ENCODE data around the gene FBRS.

The FBRS gene

DNA sequence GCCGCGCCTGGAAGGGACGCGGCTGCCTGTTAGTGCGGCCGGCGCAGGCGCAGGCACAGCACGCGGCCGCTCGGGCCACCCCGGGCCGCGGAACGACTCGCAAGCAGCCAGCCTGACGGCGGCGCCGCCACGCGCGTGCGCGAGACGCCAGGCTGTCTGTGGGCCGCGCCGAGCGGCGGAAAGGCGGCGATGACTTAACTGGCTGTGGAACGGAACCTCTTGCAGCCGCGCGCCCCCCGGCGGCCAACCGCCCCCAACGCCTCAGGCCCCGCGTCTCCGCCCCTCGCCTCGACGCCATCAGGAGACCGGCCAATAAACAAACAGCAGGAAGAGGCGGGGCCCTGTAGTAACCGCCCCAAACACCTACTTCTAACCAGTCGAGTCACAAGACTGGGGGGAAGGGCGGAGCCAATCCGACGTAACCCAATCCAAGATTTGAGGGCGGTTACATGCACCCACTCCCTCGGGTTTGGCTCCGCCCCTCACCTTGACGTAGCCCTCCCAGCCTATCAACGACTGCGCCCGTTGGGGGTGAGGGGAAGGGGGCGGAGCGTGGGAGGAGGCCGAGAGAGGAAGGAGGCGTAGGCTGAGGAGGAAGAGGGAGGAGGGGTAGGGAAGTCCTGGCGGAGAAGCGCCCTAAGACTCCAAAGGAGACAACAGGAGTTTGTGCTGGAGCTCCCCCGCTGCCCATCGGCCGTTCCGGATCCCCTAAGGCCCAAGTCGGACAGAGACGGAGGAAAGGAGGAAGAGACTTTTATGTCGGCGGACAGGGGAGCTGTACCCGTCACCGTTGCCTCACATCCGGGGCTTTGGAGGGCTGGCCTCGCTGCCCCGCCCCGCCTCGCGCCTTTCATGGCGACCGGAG is at the start of gene FBRS (continued):
- TF ChIP-seq OSR2 (tag by site-specific recombination; IDR thresholded peaks at IDR 0.05) (no peak), ZNF660 (tag by site-specific recombination; IDR thresholded peaks at IDR 0.05) (peak; percentile 96), ZNF10 (tag by site-specific recombination; IDR thresholded peaks at IDR 0.05) (peak; percentile 68), ZNF391 (tag by site-specific recombination; IDR thresholded peaks at IDR 0.05; ENCODE audit: borderline replicate concordance, low read depth) (no peak), KLF7 (tag by site-specific recombination; IDR thresholded peaks at IDR 0.05; ENCODE audit: borderline replicate concordance) (0 out of 2 replicates have a peak, but pooled peaks have one; percentile 55), ZNF473 (tag by site-specific recombination; IDR thresholded peaks at IDR 0.05) (no peak), ZNF341 (tag by site-specific recombination; IDR thresholded peaks at IDR 0.05; ENCODE audit: low read depth) (no peak; the same call in 1 of the 2 replicates), ZNF843 (tag by site-specific recombination; IDR thresholded peaks at IDR 0.05) (peak; percentile 36), ZNF311 (tag by site-specific recombination; IDR thresholded peaks at IDR 0.05; ENCODE audit: borderline replicate concordance) (no peak), IKZF3 (tag by site-specific recombination; IDR thresholded peaks at IDR 0.05) (no peak; the same call in 1 of the 2 replicates), ZNF701 (tag by site-specific recombination; IDR thresholded peaks at IDR 0.05) (no peak), HOXA7 (CRISPR knock-in tag; IDR thresholded peaks at IDR 0.05; ENCODE audit: borderline replicate concordance) (no peak), ZNF596 (tag by site-specific recombination; IDR thresholded peaks at IDR 0.05) (0 out of 2 replicates have a peak, but pooled peaks have one; percentile 52), BCL11B (tag by site-specific recombination; IDR thresholded peaks at IDR 0.05; ENCODE audit: low read depth) (no peak), YY2 (tag by site-specific recombination; IDR thresholded peaks at IDR 0.05) (peak; percentile 75), ZSCAN30 (tag by site-specific recombination; IDR thresholded peaks at IDR 0.05) (peak; percentile 97), WT1 (tag by site-specific recombination; IDR thresholded peaks at IDR 0.05) (peak; percentile 42; the same call in 1 of the 2 replicates), ZNF777 (tag by site-specific recombination; IDR thresholded peaks at IDR 0.05; ENCODE audit: borderline replicate concordance) (no peak), KLF8 (tag by site-specific recombination; IDR thresholded peaks at IDR 0.05) (peak; percentile 79), ZNF24 (tag by site-specific recombination; IDR thresholded peaks at IDR 0.05) (0 out of 2 replicates have a peak, but pooled peaks have one; percentile 25), ZNF629 (tag by site-specific recombination; IDR thresholded peaks at IDR 0.05) (peak; percentile 81)
- TF ChIP-seq, protein P1, sequence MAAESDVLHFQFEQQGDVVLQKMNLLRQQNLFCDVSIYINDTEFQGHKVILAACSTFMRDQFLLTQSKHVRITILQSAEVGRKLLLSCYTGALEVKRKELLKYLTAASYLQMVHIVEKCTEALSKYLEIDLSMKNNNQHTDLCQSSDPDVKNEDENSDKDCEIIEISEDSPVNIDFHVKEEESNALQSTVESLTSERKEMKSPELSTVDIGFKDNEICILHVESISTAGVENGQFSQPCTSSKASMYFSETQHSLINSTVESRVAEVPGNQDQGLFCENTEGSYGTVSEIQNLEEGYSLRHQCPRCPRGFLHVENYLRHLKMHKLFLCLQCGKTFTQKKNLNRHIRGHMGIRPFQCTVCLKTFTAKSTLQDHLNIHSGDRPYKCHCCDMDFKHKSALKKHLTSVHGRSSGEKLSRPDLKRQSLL (tag by site-specific recombination; IDR thresholded peaks at IDR 0.05) = 0 out of 2 replicates have a peak, but pooled peaks have one; percentile 9
- TF ChIP-seq, protein P2, sequence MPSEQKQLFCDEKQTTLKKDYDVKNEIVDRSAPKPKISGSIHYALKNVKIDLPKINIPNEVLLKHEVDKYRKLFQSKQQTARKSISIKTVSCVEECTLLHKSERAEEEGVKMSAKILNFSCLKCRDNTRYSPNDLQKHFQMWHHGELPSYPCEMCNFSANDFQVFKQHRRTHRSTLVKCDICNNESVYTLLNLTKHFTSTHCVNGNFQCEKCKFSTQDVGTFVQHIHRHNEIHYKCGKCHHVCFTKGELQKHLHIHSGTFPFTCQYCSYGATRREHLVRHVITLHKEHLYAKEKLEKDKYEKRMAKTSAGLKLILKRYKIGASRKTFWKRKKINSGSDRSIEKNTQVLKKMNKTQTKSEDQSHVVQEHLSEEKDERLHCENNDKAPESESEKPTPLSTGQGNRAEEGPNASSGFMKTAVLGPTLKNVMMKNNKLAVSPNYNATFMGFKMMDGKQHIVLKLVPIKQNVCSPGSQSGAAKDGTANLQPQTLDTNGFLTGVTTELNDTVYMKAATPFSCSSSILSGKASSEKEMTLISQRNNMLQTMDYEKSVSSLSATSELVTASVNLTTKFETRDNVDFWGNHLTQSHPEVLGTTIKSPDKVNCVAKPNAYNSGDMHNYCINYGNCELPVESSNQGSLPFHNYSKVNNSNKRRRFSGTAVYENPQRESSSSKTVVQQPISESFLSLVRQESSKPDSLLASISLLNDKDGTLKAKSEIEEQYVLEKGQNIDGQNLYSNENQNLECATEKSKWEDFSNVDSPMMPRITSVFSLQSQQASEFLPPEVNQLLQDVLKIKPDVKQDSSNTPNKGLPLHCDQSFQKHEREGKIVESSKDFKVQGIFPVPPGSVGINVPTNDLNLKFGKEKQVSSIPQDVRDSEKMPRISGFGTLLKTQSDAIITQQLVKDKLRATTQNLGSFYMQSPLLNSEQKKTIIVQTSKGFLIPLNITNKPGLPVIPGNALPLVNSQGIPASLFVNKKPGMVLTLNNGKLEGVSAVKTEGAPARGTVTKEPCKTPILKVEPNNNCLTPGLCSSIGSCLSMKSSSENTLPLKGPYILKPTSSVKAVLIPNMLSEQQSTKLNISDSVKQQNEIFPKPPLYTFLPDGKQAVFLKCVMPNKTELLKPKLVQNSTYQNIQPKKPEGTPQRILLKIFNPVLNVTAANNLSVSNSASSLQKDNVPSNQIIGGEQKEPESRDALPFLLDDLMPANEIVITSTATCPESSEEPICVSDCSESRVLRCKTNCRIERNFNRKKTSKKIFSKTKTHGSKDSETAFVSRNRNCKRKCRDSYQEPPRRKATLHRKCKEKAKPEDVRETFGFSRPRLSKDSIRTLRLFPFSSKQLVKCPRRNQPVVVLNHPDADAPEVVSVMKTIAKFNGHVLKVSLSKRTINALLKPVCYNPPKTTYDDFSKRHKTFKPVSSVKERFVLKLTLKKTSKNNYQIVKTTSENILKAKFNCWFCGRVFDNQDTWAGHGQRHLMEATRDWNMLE (tag by site-specific recombination; conservative IDR thresholded peaks at IDR 0.05; ENCODE audit: low read depth) = no peak
- TF ChIP-seq, protein P3, sequence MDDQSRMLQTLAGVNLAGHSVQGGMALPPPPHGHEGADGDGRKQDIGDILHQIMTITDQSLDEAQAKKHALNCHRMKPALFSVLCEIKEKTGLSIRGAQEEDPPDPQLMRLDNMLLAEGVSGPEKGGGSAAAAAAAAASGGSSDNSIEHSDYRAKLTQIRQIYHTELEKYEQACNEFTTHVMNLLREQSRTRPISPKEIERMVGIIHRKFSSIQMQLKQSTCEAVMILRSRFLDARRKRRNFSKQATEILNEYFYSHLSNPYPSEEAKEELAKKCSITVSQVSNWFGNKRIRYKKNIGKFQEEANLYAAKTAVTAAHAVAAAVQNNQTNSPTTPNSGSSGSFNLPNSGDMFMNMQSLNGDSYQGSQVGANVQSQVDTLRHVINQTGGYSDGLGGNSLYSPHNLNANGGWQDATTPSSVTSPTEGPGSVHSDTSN (CRISPR knock-in tag; IDR thresholded peaks at IDR 0.05) = peak; percentile 93
- TF ChIP-seq, protein P4, sequence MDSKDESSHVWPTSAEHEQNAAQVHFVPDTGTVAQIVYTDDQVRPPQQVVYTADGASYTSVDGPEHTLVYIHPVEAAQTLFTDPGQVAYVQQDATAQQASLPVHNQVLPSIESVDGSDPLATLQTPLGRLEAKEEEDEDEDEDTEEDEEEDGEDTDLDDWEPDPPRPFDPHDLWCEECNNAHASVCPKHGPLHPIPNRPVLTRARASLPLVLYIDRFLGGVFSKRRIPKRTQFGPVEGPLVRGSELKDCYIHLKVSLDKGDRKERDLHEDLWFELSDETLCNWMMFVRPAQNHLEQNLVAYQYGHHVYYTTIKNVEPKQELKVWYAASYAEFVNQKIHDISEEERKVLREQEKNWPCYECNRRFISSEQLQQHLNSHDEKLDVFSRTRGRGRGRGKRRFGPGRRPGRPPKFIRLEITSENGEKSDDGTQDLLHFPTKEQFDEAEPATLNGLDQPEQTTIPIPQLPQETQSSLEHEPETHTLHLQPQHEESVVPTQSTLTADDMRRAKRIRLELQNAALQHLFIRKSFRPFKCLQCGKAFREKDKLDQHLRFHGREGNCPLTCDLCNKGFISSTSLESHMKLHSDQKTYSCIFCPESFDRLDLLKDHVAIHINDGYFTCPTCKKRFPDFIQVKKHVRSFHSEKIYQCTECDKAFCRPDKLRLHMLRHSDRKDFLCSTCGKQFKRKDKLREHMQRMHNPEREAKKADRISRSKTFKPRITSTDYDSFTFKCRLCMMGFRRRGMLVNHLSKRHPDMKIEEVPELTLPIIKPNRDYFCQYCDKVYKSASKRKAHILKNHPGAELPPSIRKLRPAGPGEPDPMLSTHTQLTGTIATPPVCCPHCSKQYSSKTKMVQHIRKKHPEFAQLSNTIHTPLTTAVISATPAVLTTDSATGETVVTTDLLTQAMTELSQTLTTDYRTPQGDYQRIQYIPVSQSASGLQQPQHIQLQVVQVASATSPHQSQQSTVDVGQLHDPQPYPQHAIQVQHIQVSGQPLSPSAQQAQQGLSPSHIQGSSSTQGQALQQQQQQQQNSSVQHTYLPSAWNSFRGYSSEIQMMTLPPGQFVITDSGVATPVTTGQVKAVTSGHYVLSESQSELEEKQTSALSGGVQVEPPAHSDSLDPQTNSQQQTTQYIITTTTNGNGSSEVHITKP (tag by site-specific recombination; IDR thresholded peaks at IDR 0.05) = peak; percentile 92
- TF ChIP-seq, protein P5, sequence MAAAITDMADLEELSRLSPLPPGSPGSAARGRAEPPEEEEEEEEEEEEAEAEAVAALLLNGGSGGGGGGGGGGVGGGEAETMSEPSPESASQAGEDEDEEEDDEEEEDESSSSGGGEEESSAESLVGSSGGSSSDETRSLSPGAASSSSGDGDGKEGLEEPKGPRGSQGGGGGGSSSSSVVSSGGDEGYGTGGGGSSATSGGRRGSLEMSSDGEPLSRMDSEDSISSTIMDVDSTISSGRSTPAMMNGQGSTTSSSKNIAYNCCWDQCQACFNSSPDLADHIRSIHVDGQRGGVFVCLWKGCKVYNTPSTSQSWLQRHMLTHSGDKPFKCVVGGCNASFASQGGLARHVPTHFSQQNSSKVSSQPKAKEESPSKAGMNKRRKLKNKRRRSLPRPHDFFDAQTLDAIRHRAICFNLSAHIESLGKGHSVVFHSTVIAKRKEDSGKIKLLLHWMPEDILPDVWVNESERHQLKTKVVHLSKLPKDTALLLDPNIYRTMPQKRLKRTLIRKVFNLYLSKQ (tag by site-specific recombination; IDR thresholded peaks at IDR 0.05; ENCODE audit: borderline replicate concordance) = no peak

Measured in HEK293 (cell line).